Rectal smooth muscle tissue (tissue), 1 donor: ENCODE data around the gene GIN1.

Experiments
- H3K27ac ChIP-seq: one replicate; pipeline ENCODE4 v1.7.0; 2013; ENCODE audit warnings: low read depth, low read length, inconsistent platforms
- H3K27me3 ChIP-seq: one replicate; pipeline ENCODE4 v1.7.0; 2013; ENCODE audit warnings: low read length; ENCODE audit not compliant: control insufficient read depth, insufficient read depth
- H3K36me3 ChIP-seq: one replicate; pipeline ENCODE4 v1.7.0; 2013; ENCODE audit warnings: low read length; ENCODE audit not compliant: control insufficient read depth, insufficient read depth
- H3K4me1 ChIP-seq: one replicate; pipeline ENCODE4 v1.7.0; 2013; ENCODE audit warnings: low read length; ENCODE audit not compliant: control insufficient read depth, insufficient read depth
- H3K4me3 ChIP-seq: one replicate; pipeline ENCODE4 v1.7.0; 2013; ENCODE audit warnings: low read length
- H3K9ac ChIP-seq: one replicate; pipeline ENCODE4 v1.7.0; 2013; ENCODE audit warnings: low read length

GIN1 gene

GRCh38 chr5:103127292-103127817 lies 7.4 kb upstream of the GIN1 start:
- no peak overlapping the region for H3K9ac ChIP-seq
- no peaks in the 10 kb centered on the region for H3K4me1 ChIP-seq
- H3K4me3 ChIP-seq, result no peak overlapping the region
- H3K27ac ChIP-seq, result no peak overlapping the region
- H3K27me3 ChIP-seq, result no peaks in the 10 kb centered on the region
- no peaks in the 10 kb centered on the region for H3K36me3 ChIP-seq

GRCh38 chr5:103126557-103126956 lies 6.6 kb upstream of the GIN1 start:
- Histone ChIP-seq H3K4me1 (no peaks in the 10 kb centered on the region), H3K27me3 (no peaks in the 10 kb centered on the region), H3K9ac (no peak overlapping the region), H3K36me3 (no peaks in the 10 kb centered on the region), H3K4me3 (no peak overlapping the region), H3K27ac (no peak overlapping the region)

GRCh38 chr5:103122242-103122641 lies 2.3 kb upstream of the GIN1 start:
- Histone ChIP-seq H3K36me3 (peaks cover 3% of the 10 kb centered on the region), H3K27me3 (no peaks in the 10 kb centered on the region), H3K9ac (no peak overlapping the region), H3K4me1 (peaks cover 3% of the 10 kb centered on the region), H3K4me3 (no peak overlapping the region), H3K27ac (no peak overlapping the region)

GRCh38 chr5:103120607-103121200 lies 766 bp upstream of the GIN1 start:
- H3K27ac ChIP-seq, result peak overlapping the region; percentile 94
- no peaks in the 10 kb centered on the region for H3K27me3 ChIP-seq
- peaks cover 3% of the 10 kb centered on the region for H3K4me1 ChIP-seq
- peak overlapping the region; percentile 99 for H3K4me3 ChIP-seq
- peaks cover 3% of the 10 kb centered on the region for H3K36me3 ChIP-seq
- H3K9ac ChIP-seq, result peak overlapping the region; percentile 98

GRCh38 chr5:103119070-103119764 lies 721 bp downstream of the GIN1 start:
- Histone ChIP-seq H3K4me3 (peak overlapping the region; percentile 99), H3K36me3 (peaks cover 3% of the 10 kb centered on the region), H3K27ac (peak overlapping the region; percentile 94), H3K9ac (peak overlapping the region; percentile 53), H3K4me1 (peaks cover 3% of the 10 kb centered on the region), H3K27me3 (no peaks in the 10 kb centered on the region)

GRCh38 chr5:103117471-103117991 lies 2.4 kb downstream of the GIN1 start:
- H3K4me1 ChIP-seq, result peaks cover 3% of the 10 kb centered on the region
- no peaks in the 10 kb centered on the region for H3K27me3 ChIP-seq
- no peak overlapping the region for H3K4me3 ChIP-seq
- peaks cover 3% of the 10 kb centered on the region for H3K36me3 ChIP-seq
- H3K9ac ChIP-seq, result no peak overlapping the region
- H3K27ac ChIP-seq, result no peak overlapping the region

- Histone ChIP-seq H3K4me3 (no peak overlapping the region), H3K4me1 (peaks cover 3% of the 10 kb centered on the region), H3K36me3 (no peaks in the 10 kb centered on the region), H3K27me3 (no peaks in the 10 kb centered on the region), H3K9ac (no peak overlapping the region), H3K27ac (no peak overlapping the region)
Observed at GRCh38 chr5:103114440-103114839, 5.5 kb downstream of the GIN1 start.

GRCh38 chr5:103112910-103113309 lies 7.0 kb downstream of the GIN1 start:
- Histone ChIP-seq H3K36me3 (no peaks in the 10 kb centered on the region), H3K4me1 (no peaks in the 10 kb centered on the region), H3K27me3 (no peaks in the 10 kb centered on the region), H3K9ac (no peak overlapping the region), H3K4me3 (no peak overlapping the region), H3K27ac (no peak overlapping the region)

GRCh38 chr5:103111468-103111867 lies 8.5 kb downstream of the GIN1 start:
- H3K9ac ChIP-seq, result no peak overlapping the region
- H3K27ac ChIP-seq, result no peak overlapping the region
- no peak overlapping the region for H3K4me3 ChIP-seq
- no peaks in the 10 kb centered on the region for H3K36me3 ChIP-seq
- no peaks in the 10 kb centered on the region for H3K27me3 ChIP-seq
- H3K4me1 ChIP-seq, result no peaks in the 10 kb centered on the region

GRCh38 chr5:103110403-103110802 lies 9.5 kb downstream of the GIN1 start:
- no peaks in the 10 kb centered on the region for H3K36me3 ChIP-seq
- H3K9ac ChIP-seq, result no peak overlapping the region
- no peak overlapping the region for H3K4me3 ChIP-seq
- no peak overlapping the region for H3K27ac ChIP-seq
- H3K27me3 ChIP-seq, result no peaks in the 10 kb centered on the region
- H3K4me1 ChIP-seq, result no peaks in the 10 kb centered on the region

GRCh38 chr5:103109277-103109676 lies 10.7 kb downstream of the GIN1 start:
- H3K27ac ChIP-seq, result no peak overlapping the region
- H3K4me3 ChIP-seq, result no peak overlapping the region
- no peaks in the 10 kb centered on the region for H3K36me3 ChIP-seq
- H3K4me1 ChIP-seq, result no peaks in the 10 kb centered on the region
- no peak overlapping the region for H3K9ac ChIP-seq
- no peaks in the 10 kb centered on the region for H3K27me3 ChIP-seq

GRCh38 chr5:103108086-103108485 lies 11.9 kb downstream of the GIN1 start:
- Histone ChIP-seq H3K27ac (no peak overlapping the region), H3K9ac (no peak overlapping the region), H3K4me1 (no peaks in the 10 kb centered on the region), H3K36me3 (no peaks in the 10 kb centered on the region), H3K4me3 (no peak overlapping the region), H3K27me3 (no peaks in the 10 kb centered on the region)

- Histone ChIP-seq H3K4me3 (no peak overlapping the region), H3K9ac (no peak overlapping the region), H3K27me3 (no peaks in the 10 kb centered on the region), H3K36me3 (no peaks in the 10 kb centered on the region), H3K27ac (no peak overlapping the region), H3K4me1 (no peaks in the 10 kb centered on the region)
Observed at GRCh38 chr5:103102234-103102633, 17.7 kb downstream of the GIN1 start.
